Pancreas (tissue), 10 donors: ENCODE results near the gene IFNAR1. TPM values are rescaled to one million over a fixed set of nuclear protein-coding genes. Genes with fewer than 3 reads are reported as not detected.

Source experiments
- ATAC-seq, 4 donors: fragments of 200-7000 bp; cut with Tn5 transposase; one replicate each; pipeline versions ENCODE4 v1.8.0 to v1.9.1; 2020; ENCODE audit warnings: mild to moderate bottlenecking in 4 of 4, moderate library complexity in 4 of 4
- DNase-seq, 6 donors: peaks; one replicate each; pipeline ENCODE4 v3.0.0-alpha.2; 2020
- FAIRE-seq: peaks from 2 replicates; lab custom pipeline; 2012; peaks lifted over from hg19 to GRCh38; lab: Jason Lieb, UNC
- H3K27ac ChIP-seq, 4 donors: fragments of 200-600 bp; sonication (generic); 1 replicate in 3 of 4; 2 replicates in 1 of 4; pipeline versions ENCODE4 v1.5.0 to v1.8.0; 2020
- H3K27me3 ChIP-seq, 4 donors: fragments of 200-600 bp; one replicate each; pipeline ENCODE4 v1.8.0; 2021
- H3K36me3 ChIP-seq, 3 donors: fragments of 200-600 bp; sonication (generic) in 1 of 3; one replicate each; pipeline versions ENCODE4 v1.5.0 to v1.8.0; 2020 to 2021
- H3K4me1 ChIP-seq, 3 donors: fragments of 200-600 bp; one replicate each; pipeline ENCODE4 v1.8.0; 2021
- H3K4me3 ChIP-seq, 4 donors: fragments of 200-600 bp; sonication (generic) in 2 of 4; one replicate each; pipeline versions ENCODE4 v1.5.0 to v1.8.0; 2020 to 2021
- H3K9me3 ChIP-seq, 4 donors: fragments of 200-600 bp; one replicate each; pipeline ENCODE4 v1.8.0; 2021
- WGBS, 2 donors: extraction: QIAGEN DNeasy Blood & Tissue Kit; methylation state at CpG; one replicate each; pipeline ENCODE4 v1.1.7; 2013; 5-methylcytosine and 5-hydroxymethylcytosine counted together
- intact Hi-C, 3 donors: fragments of 100-400 bp; cut with DNase I; formaldehyde crosslinking; loops; one replicate each; pipeline versions ENCODE4 v1.11.1 to v1.14.2; 2022
- polyA plus RNA-seq, 2 donors: library from polyadenylated mRNA; stranded (reverse); fragments of 200-250 nt; gene quantifications; one replicate each; pipeline ENCODE4 v1.2.3, GENCODE V29; 2013
- total RNA-seq, 6 donors: library from RNA; stranded (reverse); fragmentation: NEBNext Ultra II Directional in 4 of 6; extraction: Animal tissue kit (Norgen Biotek cat#: 25700) in 4 of 6; gene quantifications; one replicate each; pipeline versions ENCODE4 v1.2.1 to v1.2.4, GENCODE V29; 2021 to 2023
- TF ChIP-seq, protein P1 (sequence below), 4 donors: fragments of 200-600 bp; sonication (generic) in 3 of 4; IDR thresholded peaks; one replicate each; pipeline versions ENCODE4 v1.5.0 to v1.8.0; 2021; ENCODE audit warnings: antibody characterized with exemption in 4 of 4
- donor health status: healthy with polysubstance abuse.
- donor health status: DM: no; HTN: no; CAD: no; lungs with moderate emphysema.
- donor health status: DM: no; HTN: no; CAD: no.
- donor health status: control.
- donor health status: control.
- donor health status: Bipolar disorder and iron deficiency.
- donor health status: DM: yes; HTN: yes; CAD: no.
- donor health status: DM: no; HTN: no; CAD: no.
- donor health status: DM: no; HTN: no; CAD: no.
- donor health status: DM: yes; HTN: yes; CAD: no.

IFNAR1 gene
- total and polyA plus RNA-seq, 8 donors: 7.5 to 48.5 (median 23.1) TPM

DNA sequence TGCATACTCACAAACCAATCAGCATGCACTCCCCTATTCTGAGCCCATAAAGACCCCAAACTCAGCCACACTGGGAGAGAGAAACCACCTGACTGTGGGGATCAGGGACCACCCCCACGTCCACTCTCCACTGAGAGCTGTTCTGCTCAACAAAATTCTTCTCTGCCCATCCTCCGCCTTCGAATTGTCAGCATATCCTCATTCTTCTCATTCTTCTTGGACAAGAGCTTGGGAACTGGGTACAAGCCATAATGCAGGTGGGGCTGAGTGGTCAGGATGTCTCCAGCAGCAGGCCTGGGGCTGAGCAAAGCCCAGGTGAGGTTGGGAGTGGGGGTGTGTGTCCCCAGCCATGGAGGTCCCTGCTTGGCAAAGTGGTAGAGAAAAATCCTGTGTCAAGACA lies 43.8 kb downstream of the IFNAR1 start:
- Histone ChIP-seq H3K4me3 (no peak overlapping the region), H3K27ac (no peak overlapping the region), H3K36me3 (no peaks in the 10 kb centered on the region), H3K27me3 (no peaks in the 10 kb centered on the region), H3K9me3 (no peaks in the 10 kb centered on the region), H3K4me1 (no peaks in the 10 kb centered on the region)
- DNase-seq: no peak
- TF ChIP-seq, protein P1, sequence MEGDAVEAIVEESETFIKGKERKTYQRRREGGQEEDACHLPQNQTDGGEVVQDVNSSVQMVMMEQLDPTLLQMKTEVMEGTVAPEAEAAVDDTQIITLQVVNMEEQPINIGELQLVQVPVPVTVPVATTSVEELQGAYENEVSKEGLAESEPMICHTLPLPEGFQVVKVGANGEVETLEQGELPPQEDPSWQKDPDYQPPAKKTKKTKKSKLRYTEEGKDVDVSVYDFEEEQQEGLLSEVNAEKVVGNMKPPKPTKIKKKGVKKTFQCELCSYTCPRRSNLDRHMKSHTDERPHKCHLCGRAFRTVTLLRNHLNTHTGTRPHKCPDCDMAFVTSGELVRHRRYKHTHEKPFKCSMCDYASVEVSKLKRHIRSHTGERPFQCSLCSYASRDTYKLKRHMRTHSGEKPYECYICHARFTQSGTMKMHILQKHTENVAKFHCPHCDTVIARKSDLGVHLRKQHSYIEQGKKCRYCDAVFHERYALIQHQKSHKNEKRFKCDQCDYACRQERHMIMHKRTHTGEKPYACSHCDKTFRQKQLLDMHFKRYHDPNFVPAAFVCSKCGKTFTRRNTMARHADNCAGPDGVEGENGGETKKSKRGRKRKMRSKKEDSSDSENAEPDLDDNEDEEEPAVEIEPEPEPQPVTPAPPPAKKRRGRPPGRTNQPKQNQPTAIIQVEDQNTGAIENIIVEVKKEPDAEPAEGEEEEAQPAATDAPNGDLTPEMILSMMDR (IDR thresholded peaks at IDR 0.05): no peak
- 69 to 70% methylated on average over 3 of the region's 3 CpGs for WGBS, 2 donors
- intact Hi-C loops: no loop called here
- no peak for FAIRE-seq
- no peak for ATAC-seq

DNA sequence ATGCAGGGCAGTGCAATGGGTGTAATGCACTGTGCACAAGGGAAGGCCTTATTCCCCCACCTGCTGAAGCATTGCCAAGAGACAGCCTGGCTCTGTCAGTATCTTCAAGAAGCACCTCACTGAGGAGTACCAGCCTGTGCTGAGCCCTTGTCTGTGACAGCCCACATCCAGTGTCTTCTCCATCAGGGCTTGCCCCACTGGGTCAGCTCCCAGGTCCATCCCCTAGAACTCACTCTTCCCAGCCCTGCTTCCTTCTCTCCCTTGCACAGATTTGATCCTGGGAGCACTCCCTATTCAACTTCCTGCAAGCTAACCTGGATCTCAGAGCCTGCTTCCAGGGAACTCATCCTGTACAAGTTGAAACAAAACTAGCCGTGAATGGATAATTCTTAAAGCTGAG lies 44.8 kb downstream of the IFNAR1 start:
- TF ChIP-seq, protein P1 (IDR thresholded peaks at IDR 0.05): no peak
- ATAC-seq (no peak), DNase-seq (no peak), FAIRE-seq (no peak)
- no peaks in the 10 kb centered on the region for H3K9me3 ChIP-seq
- H3K4me1 ChIP-seq: peaks cover 0 to 4% (median 0%) of the 10 kb centered on the region in 3 donors
- WGBS, 2 donors: 76 to 80% methylated on average over 1 of the region's 1 CpG
- intact Hi-C loops: no loop called here
- H3K36me3 ChIP-seq: no peaks in the 10 kb centered on the region
- no peaks in the 10 kb centered on the region for H3K27me3 ChIP-seq
- no peak overlapping the region for H3K4me3 ChIP-seq
- H3K27ac ChIP-seq: no peak overlapping the region

DNA sequence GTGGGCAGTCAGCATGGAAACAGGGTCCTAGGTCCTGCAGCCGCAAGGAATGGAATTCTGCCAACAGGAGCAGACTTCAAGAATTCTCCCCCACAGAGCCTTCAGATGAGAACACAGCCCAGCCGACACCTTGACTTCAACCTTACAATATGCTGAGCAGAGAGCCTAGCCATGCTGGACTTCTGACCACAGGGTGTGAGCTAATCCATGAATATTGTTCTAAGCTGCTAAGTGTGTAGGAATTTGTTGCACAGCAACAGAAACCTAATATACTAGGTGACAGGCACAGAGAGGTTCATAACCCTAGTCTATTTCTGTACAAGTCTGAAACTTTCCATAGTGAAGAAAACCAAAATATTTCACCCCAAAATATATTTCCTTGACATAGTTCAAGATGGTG lies 45.5 kb downstream of the IFNAR1 start:
- no peak overlapping the region for H3K4me3 ChIP-seq
- peaks cover 0 to 7% (median 0%) of the 10 kb centered on the region in 3 donors for H3K4me1 ChIP-seq
- no peaks in the 10 kb centered on the region for H3K9me3 ChIP-seq
- TF ChIP-seq, protein P1 (IDR thresholded peaks at IDR 0.05): no peak
- ATAC-seq (no peak), DNase-seq (no peak), FAIRE-seq (no peak)
- 87 to 89% methylated on average over 2 of the region's 2 CpGs for WGBS, 2 donors
- H3K27ac ChIP-seq: no peak overlapping the region
- no peaks in the 10 kb centered on the region for H3K36me3 ChIP-seq
- intact Hi-C loops: loop anchor here in 1 of 3 donors (5.0 kb wide), 1 partner anchor 173 kb away; no protein-coding TSS in a partner anchor
- peaks cover 0 to under 1% (median 0%) of the 10 kb centered on the region in 4 donors for H3K27me3 ChIP-seq

DNA sequence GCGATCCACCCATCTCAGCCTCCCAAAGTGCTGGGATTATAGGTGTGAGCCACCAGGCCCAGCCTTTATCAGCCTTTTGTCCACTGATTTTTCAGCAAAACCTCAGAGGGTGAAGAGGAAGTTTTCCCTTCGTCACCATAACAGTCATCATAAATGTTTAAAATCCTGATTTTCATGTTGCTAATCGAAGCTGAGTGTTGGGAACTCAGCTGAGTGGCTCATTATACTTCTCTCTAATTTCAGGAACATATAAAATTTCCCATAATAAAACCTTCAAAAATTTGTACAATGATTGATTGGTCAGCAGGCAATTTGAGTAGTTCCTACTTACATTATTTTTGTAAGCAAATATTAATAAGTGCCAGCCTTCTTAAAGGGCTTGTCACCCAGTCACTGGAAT lies 46.6 kb downstream of the IFNAR1 start:
- H3K27me3 ChIP-seq: peaks cover 0 to 3% (median 0%) of the 10 kb centered on the region in 4 donors
- TF ChIP-seq, protein P1 (IDR thresholded peaks at IDR 0.05): no peak
- H3K36me3 ChIP-seq: no peaks in the 10 kb centered on the region
- WGBS, 2 donors: 64 to 71% methylated on average over 3 of the region's 3 CpGs
- intact Hi-C loops: loop anchor here in 1 of 3 donors (5.0 kb wide), 1 partner anchor 174 kb away; no protein-coding TSS in a partner anchor
- H3K27ac ChIP-seq: no peak overlapping the region
- no peak for ATAC-seq
- H3K4me3 ChIP-seq: no peak overlapping the region
- no peak for FAIRE-seq
- H3K9me3 ChIP-seq: no peaks in the 10 kb centered on the region
- DNase-seq: no peak
- peaks cover 0 to 7% (median 0%) of the 10 kb centered on the region in 3 donors for H3K4me1 ChIP-seq

DNA sequence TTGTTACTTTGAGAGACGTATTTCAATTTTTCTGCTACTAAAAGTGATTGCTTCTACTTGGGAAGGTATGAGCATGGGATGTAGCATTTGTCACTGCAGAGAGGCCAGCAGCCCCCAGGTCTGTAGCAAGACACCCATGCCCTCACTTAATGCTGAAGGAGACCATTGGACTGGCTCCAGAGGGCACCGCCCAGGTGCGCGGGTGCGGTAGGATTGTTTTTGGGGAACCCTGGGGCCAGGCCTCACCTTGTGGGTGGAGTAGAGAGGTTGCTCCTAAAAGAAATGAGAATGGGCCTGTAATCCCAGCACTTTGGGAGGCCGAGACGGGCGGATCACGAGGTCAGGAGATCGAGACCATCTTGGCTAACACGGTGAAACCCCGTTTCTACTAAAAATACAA lies 47.8 kb downstream of the IFNAR1 start:
- ATAC-seq (no peak), DNase-seq (no peak), FAIRE-seq (no peak)
- WGBS, 2 donors: 91 to 96% methylated on average over 11 to 12 of the region's 12 CpGs
- Histone ChIP-seq H3K9me3 (no peaks in the 10 kb centered on the region), H3K27me3 (peaks cover 0 to 3% (median 1%) of the 10 kb centered on the region in 4 donors), H3K4me1 (peaks cover 0 to 7% (median 0%) of the 10 kb centered on the region in 3 donors), H3K27ac (no peak overlapping the region), H3K36me3 (no peaks in the 10 kb centered on the region), H3K4me3 (no peak overlapping the region)
- intact Hi-C loops: loop anchor here in 1 of 3 donors (5.0 kb wide), 1 partner anchor 175 kb away; no protein-coding TSS in a partner anchor
- TF ChIP-seq, protein P1 (IDR thresholded peaks at IDR 0.05): no peak
